ENCODE measurements around the gene TCF4. TPM values are rescaled to one million over a fixed set of nuclear protein-coding genes. Genes with fewer than 3 reads are reported as not detected.

TCF4 gene
- total RNA-seq, 1 experiment from 2014 or later = 38.0 TPM

DNA sequence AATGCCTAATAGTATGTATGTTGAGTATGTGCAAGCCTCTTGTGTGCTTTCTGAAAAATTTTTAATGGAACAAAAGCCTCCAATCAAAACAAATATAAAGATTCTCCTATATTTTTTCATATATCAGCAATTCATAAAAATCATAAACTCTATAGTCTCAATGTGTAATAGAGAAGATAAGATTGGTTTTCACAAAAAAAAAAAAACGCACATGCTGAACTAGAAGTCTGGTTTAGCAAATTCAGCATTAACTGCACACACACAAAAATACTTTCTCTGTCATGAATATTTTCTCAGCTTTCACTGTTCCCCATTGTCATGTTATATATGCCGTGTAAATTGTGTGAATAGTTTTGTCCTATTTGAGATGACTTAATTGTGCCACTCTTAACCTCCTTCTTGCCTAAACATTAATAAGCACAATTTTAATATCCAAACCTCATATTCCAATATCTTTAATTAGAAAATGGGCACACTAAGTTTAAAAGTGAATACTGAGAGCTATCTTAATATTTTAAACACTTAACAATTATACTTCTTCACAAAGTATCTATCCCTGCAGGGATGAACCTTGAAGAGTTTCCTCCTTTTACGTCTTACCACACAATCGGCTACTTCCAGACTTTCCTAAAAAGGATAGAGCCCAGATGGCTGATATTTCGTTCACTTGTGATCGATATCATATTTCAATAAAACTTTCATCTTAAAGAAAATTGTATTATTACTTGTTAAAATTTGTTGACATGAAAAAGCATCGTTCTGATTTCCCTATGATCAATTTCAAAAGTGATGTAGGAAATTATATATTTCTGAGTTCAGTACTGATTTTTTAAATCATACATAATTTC lies 242.7 kb downstream of the TCF4 start:
- Histone ChIP-seq H3K27me3 (ENCODE audit: control insufficient read depth, insufficient read depth, low read length) (no peaks in the 10 kb centered on the region), H3K4me3 (ENCODE audit: insufficient read depth, low read depth, low read length) (no peak overlapping the region)
- no peak for DNase-seq

DNA sequence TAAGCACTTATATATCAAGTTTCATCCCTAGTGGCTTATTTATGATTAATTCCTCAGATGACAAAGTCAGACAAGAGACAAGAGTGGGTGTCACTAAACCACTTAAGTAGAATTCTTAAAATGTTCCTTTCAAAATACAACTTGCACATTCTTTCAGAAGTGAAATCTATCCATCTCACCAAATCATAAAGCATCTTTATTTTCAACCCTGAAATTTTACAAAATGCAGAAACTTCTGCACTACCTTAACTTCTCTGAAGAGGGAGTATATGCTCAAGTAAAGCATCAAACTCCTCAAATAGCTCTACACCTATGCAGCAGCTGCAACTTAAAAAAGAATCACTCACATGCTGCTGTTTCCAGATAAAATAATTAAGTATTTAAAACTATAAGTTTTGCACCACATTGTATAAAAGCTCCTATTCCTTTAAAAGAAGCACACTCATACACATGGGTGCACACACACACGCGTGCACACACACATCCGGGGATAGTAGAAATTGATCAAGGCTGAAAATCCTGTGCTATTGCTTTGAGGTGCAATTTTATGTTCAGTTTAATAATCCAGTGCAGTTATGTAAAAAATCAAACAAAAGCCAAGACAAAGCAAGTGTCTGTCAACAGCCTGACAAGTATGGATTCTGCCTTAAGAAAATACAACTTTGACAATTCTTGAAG lies 244.5 kb downstream of the TCF4 start:
- no peak for DNase-seq
- no peaks in the 10 kb centered on the region for H3K36me3 ChIP-seq (replicated peaks; ENCODE audit: control insufficient read depth, insufficient read depth, low read length)
- H3K27me3 ChIP-seq (ENCODE audit: control insufficient read depth, insufficient read depth, low read length) = no peaks in the 10 kb centered on the region
- no peak overlapping the region for H3K4me3 ChIP-seq (ENCODE audit: insufficient read depth, low read depth, low read length)

More for the DNA sequence above, 242.7 kb downstream of the TCF4 start:
- H3K36me3 ChIP-seq (replicated peaks; ENCODE audit: control insufficient read depth, insufficient read depth, low read length) = no peaks in the 10 kb centered on the region

- H3K27me3 ChIP-seq (ENCODE audit: control insufficient read depth, insufficient read depth, low read length) = no peaks in the 10 kb centered on the region
- H3K36me3 ChIP-seq (replicated peaks; ENCODE audit: control insufficient read depth, insufficient read depth, low read length) = no peaks in the 10 kb centered on the region
- no peak overlapping the region for H3K4me3 ChIP-seq (ENCODE audit: insufficient read depth, low read depth, low read length)
- DNase-seq = no peak
Measured at GRCh38 chr18:55340998-55341397, 247.0 kb downstream of the TCF4 start.

DNA sequence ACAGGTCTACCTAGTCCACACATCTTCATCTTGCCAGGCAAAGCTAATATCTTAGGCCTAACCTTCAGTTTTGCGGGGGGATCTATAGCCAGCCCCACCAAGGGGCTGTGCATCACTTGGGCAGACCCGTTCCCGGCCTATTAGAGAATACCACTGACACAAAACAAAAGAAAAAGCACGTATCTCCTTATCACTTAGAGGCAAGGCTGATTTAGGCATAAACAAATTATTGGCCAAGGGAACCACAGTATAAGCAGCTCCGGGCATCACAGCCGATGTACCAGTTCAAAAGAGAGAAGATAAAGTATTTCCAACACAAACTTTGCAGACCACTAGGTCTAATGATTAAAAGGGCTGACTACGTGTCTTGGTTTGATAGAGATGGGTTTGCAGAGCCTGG lies 248.0 kb downstream of the TCF4 start:
- no peak for DNase-seq
- Histone ChIP-seq H3K27me3 (ENCODE audit: control insufficient read depth, insufficient read depth, low read length) (no peaks in the 10 kb centered on the region), H3K36me3 (replicated peaks; ENCODE audit: control insufficient read depth, insufficient read depth, low read length) (no peaks in the 10 kb centered on the region), H3K4me3 (ENCODE audit: insufficient read depth, low read depth, low read length) (no peak overlapping the region)

GRCh38 chr18:55338978-55339650 lies 248.9 kb downstream of the TCF4 start:
- Histone ChIP-seq H3K36me3 (replicated peaks; ENCODE audit: control insufficient read depth, insufficient read depth, low read length) (no peaks in the 10 kb centered on the region), H3K27me3 (ENCODE audit: control insufficient read depth, insufficient read depth, low read length) (no peaks in the 10 kb centered on the region), H3K4me3 (ENCODE audit: insufficient read depth, low read depth, low read length) (no peak overlapping the region)
- DNase-seq = no peak

DNA sequence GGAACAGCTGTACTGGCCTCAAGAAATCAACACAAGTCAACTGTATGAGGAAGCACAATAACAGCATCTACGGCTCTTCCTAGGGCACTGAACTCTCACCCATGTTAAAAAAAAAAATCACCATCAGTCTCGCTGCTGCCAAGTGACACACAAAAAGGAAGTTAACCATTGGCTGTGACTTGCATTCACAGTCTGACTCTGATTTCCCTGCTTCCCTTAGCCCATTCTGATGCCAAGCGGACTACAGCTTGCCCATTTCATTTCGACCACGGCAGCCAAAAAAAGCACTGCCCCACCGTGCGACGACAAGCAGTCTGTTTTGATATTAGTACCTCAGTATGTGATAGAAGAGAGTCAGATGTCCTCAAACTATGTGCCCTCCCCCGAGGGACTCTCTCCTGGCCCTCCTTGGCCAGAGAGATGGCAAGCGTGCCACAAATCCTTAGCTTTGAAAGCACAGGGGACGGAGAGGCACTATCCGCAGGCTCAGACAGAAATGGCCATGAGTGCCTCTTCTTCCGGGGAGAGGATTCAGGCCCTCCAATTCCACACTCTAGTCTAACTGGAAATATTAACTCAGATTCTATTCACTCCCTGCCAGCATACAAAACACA lies 250.0 kb downstream of the TCF4 start:
- Histone ChIP-seq H3K36me3 (replicated peaks; ENCODE audit: control insufficient read depth, insufficient read depth, low read length) (no peaks in the 10 kb centered on the region), H3K27me3 (ENCODE audit: control insufficient read depth, insufficient read depth, low read length) (no peaks in the 10 kb centered on the region), H3K4me3 (ENCODE audit: insufficient read depth, low read depth, low read length) (no peak overlapping the region)
- no peak for DNase-seq

- Histone ChIP-seq H3K27me3 (ENCODE audit: control insufficient read depth, insufficient read depth, low read length) (no peaks in the 10 kb centered on the region), H3K4me3 (ENCODE audit: insufficient read depth, low read depth, low read length) (no peak overlapping the region), H3K36me3 (replicated peaks; ENCODE audit: control insufficient read depth, insufficient read depth, low read length) (no peaks in the 10 kb centered on the region)
- DNase-seq = no peak
Measured at GRCh38 chr18:55337138-55337537, 250.9 kb downstream of the TCF4 start.

- no peaks in the 10 kb centered on the region for H3K36me3 ChIP-seq (replicated peaks; ENCODE audit: control insufficient read depth, insufficient read depth, low read length)
- no peak for DNase-seq
- H3K4me3 ChIP-seq (ENCODE audit: insufficient read depth, low read depth, low read length) = no peak overlapping the region
- no peaks in the 10 kb centered on the region for H3K27me3 ChIP-seq (ENCODE audit: control insufficient read depth, insufficient read depth, low read length)
Measured at GRCh38 chr18:55336438-55337100, 251.4 kb downstream of the TCF4 start.

DNA sequence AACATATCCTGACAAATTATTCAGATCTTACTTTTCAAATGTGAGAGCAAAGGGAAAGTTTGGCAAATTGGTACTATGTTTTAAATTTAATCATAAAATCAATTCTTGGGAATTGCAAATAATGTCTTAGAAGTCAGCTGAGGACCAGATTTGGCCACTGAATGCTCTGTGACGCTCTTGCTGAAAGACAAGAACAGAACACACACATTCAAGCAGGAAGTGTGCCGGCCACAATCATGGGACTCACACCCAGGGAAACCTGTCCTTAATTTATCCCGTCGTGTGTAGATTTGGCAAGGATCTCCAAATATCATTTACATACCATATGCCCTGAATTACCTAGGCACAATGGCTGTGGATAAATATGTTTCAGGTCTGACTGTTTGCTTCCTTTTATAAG lies 253.1 kb downstream of the TCF4 start:
- no peak overlapping the region for H3K4me3 ChIP-seq (ENCODE audit: insufficient read depth, low read depth, low read length)
- no peak for DNase-seq
- H3K27me3 ChIP-seq (ENCODE audit: control insufficient read depth, insufficient read depth, low read length) = no peaks in the 10 kb centered on the region
- no peaks in the 10 kb centered on the region for H3K36me3 ChIP-seq (replicated peaks; ENCODE audit: control insufficient read depth, insufficient read depth, low read length)

DNA sequence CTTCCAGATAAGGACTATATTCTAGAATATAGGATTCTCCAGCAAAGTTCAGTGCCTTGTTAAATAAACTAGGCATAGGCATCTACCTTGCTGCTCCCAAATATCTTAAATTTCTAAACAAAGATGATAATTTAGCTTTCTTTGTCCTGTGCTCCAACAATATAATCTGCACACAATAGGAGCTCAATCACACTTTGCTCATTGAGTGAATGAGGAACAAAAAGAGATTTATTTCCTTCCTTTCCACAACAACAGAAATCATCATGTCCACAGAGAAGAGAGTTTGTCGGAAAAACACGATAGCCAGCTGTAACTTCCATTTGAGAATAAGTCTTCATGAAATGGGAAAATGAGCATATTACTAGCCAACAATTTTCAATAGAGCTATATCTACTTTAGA lies 256.7 kb downstream of the TCF4 start:
- H3K4me3 ChIP-seq (ENCODE audit: insufficient read depth, low read depth, low read length) = no peak overlapping the region
- DNase-seq = no peak
- no peaks in the 10 kb centered on the region for H3K27me3 ChIP-seq (ENCODE audit: control insufficient read depth, insufficient read depth, low read length)
- H3K36me3 ChIP-seq (replicated peaks; ENCODE audit: control insufficient read depth, insufficient read depth, low read length) = no peaks in the 10 kb centered on the region

- DNase-seq = no peak
Measured at GRCh38 chr18:55328301-55328700, 259.7 kb downstream of the TCF4 start.

DNA sequence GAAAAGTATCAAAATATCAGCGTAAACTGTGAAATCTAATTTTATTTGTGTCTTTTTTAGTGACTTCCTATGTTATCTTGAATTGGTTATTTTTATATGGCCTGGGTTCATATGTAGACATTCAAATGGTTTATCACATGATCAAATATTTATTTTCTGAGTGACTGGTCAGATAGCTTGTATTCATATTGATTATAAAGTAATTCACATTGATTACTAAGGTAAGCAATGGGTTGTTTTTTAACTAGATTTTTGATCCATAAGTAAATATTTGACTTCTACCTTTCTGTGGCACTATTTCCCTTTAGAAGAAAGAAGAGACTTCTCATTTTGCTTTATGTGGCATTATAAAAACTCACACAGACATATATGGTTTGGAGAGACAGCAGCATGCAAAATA lies 260.5 kb downstream of the TCF4 start:
- Histone ChIP-seq H3K27me3 (ENCODE audit: control insufficient read depth, insufficient read depth, low read length) (no peaks in the 10 kb centered on the region), H3K36me3 (replicated peaks; ENCODE audit: control insufficient read depth, insufficient read depth, low read length) (no peaks in the 10 kb centered on the region), H3K4me3 (ENCODE audit: insufficient read depth, low read depth, low read length) (no peak overlapping the region)
- no peak for DNase-seq

More at GRCh38 chr18:55328301-55328700, 259.7 kb downstream of the TCF4 start:
- no peaks in the 10 kb centered on the region for H3K27me3 ChIP-seq (ENCODE audit: control insufficient read depth, insufficient read depth, low read length)
- H3K4me3 ChIP-seq (ENCODE audit: insufficient read depth, low read depth, low read length) = no peak overlapping the region
- H3K36me3 ChIP-seq (replicated peaks; ENCODE audit: control insufficient read depth, insufficient read depth, low read length) = no peaks in the 10 kb centered on the region

DNA sequence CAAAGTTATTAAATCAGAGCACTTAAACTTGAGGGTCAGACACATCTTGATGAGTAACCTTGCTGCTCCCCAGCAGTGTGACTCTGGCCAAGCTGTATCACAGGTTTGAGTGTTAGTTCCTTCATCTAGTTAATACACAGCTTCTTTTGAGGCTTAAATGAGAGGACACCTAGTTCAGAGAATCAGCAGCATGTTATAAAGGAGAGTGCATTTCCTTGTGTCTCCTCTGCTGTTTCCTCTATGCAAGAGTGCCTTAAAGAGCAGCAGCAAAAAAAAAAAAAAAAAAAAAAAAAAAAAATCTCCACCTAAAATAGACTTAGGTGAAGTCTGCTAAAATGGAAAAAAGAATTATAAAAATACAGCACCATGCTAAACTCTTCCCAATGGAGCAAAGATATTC lies 261.9 kb downstream of the TCF4 start:
- no peak overlapping the region for H3K4me3 ChIP-seq (ENCODE audit: insufficient read depth, low read depth, low read length)
- no peak for DNase-seq
- no peaks in the 10 kb centered on the region for H3K36me3 ChIP-seq (replicated peaks; ENCODE audit: control insufficient read depth, insufficient read depth, low read length)
- H3K27me3 ChIP-seq (ENCODE audit: control insufficient read depth, insufficient read depth, low read length) = no peaks in the 10 kb centered on the region

DNA sequence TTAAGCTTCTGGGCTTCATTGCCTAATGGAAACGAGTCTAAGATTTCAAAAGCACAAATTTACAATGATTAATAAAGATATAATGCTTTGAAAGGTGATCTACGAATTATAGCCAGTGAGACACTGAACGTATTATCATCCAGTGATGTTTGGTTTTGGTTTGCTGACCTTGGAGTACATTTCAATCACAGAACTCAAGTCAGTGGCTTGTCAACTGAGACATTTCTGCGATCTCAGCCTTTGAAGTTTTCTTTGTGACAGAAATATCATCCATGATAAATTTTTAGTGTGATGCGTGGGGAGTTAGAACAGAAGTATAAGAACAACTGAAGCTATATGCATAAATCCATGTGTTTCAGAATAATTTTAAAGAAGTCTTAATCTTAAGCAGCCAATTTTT lies 263.8 kb downstream of the TCF4 start:
- no peak overlapping the region for H3K4me3 ChIP-seq (ENCODE audit: insufficient read depth, low read depth, low read length)
- no peaks in the 10 kb centered on the region for H3K36me3 ChIP-seq (replicated peaks; ENCODE audit: control insufficient read depth, insufficient read depth, low read length)
- H3K27me3 ChIP-seq (ENCODE audit: control insufficient read depth, insufficient read depth, low read length) = no peaks in the 10 kb centered on the region
- no peak for DNase-seq
